MM.1S (cell line): Measurements from ENCODE around the gene SLC4A3.

Experiments
- CTCF ChIP-seq: fragments of 300-600 bp; sonication (generic); IDR thresholded peaks from 2 replicates; pipeline ENCODE4 v1.5.1; 2016; ENCODE audit warnings: antibody characterized with exemption, low read length, mixed read lengths
- EZH2 ChIP-seq: fragments of 300-600 bp; sonication (generic); optimal IDR thresholded peaks from 2 replicates; pipeline ENCODE3; 2017; ENCODE audit warnings: low read depth, mild to moderate bottlenecking, antibody characterized with exemption, low read length, mixed read lengths

DNA sequence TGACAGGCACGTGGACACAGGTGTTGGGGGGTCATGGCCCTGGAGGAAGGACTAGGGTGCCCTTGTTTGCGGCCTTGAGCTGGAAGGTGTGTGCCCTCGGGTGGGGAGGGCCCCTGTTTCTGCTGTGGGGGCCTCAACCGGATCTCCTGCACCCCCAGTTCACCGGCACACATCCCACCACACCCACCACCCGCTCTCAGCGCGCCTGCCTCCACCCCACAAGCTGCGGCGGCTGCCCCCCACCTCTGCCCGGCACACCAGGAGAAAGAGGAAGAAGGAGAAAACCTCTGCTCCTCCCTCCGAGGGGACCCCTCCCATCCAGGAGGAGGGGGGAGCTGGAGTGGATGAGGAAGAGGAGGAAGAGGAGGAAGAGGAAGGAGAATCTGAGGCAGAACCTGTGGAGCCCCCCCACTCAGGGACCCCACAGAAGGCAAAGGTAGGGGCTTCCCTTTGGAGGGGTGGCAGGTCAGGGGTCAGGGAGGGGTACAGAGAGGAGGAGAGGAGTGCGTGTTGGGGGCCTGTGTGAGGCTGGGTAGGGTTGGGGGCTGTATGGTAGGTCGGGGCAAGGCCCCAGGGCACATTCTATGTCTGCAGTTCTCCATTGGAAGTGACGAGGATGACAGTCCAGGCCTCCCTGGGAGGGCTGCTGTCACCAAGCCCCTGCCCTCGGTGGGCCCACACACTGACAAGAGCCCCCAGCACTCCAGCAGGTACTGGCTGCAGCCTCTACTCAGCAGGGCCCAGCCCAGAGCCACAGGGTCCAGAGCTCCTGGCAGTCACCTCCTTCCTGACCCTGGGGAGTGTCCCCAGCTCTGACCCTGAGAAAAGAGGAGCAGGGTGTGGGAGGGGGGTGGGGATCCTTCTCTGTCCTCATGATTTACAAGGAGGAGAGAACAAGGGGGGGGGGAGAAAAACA lies 1.8 kb downstream of the SLC4A3 start:
- no peak for TF ChIP-seq CTCF
- no peak for TF ChIP-seq EZH2
